Measurements from ENCODE around the gene TMEM132D. TPM values are rescaled to one million over a fixed set of nuclear protein-coding genes. Genes with fewer than 3 reads are reported as not detected.

TMEM132D gene
- total RNA-seq, 2 donors from 2014 or later: not detected

DNA sequence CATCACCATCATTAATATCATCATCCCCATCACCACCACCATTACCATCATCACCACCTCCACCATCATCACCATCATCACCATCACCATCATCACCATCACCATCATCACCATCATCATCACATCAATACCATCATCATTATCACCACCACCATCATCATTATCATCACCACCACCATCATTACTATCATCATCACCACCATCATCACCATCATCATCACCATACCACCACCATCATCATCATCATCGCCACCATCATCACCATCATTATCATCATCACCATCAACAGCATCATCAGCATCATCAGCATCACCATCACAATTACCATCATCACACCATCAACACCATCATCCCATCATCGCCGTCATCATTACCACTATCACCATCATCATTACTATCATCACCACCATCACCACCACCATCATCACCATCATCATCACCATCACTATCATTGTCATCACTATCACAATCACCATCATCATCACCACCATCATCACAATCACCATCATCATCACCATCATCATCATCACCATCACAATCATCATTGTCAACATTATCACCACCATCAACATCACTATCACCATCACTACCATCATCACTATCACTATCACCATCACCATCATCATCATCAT, 767.0 kb downstream of the TMEM132D start:
- Histone ChIP-seq H3K4me1 (no peaks in the 10 kb centered on the region), H3K27ac (no peak overlapping the region), H3K9me3 (no peaks in the 10 kb centered on the region), H3K27me3 (no peaks in the 10 kb centered on the region), H3K4me3 (no peak overlapping the region), H3K36me3 (no peaks in the 10 kb centered on the region)
- DNase-seq (ENCODE audit: low spot score): no peak
- TF ChIP-seq, protein P1, sequence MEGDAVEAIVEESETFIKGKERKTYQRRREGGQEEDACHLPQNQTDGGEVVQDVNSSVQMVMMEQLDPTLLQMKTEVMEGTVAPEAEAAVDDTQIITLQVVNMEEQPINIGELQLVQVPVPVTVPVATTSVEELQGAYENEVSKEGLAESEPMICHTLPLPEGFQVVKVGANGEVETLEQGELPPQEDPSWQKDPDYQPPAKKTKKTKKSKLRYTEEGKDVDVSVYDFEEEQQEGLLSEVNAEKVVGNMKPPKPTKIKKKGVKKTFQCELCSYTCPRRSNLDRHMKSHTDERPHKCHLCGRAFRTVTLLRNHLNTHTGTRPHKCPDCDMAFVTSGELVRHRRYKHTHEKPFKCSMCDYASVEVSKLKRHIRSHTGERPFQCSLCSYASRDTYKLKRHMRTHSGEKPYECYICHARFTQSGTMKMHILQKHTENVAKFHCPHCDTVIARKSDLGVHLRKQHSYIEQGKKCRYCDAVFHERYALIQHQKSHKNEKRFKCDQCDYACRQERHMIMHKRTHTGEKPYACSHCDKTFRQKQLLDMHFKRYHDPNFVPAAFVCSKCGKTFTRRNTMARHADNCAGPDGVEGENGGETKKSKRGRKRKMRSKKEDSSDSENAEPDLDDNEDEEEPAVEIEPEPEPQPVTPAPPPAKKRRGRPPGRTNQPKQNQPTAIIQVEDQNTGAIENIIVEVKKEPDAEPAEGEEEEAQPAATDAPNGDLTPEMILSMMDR (IDR thresholded peaks at IDR 0.05): no peak

DNA sequence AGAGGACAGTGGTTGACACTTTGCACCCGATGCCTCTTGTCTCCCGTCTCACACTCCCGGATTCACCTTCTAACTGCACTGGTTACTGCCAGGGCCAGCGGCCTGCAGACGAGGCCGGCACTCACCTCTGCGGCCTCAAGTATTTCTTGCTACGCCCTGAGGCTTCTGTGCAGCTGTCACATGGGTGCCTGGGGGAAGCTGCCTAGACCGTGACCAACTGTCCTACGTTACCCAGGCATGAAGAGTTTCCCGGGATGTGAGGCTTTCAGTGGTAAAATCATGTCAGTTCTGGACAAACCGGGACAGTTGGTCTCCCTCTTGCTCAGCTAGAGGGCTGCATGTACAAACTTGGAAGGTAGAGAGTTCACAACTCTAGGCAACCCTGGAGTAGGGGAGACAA, 776.1 kb downstream of the TMEM132D start:
- no peak for DNase-seq (ENCODE audit: low spot score)
- Histone ChIP-seq H3K27ac (no peak overlapping the region), H3K9me3 (no peaks in the 10 kb centered on the region), H3K27me3 (no peaks in the 10 kb centered on the region), H3K36me3 (no peaks in the 10 kb centered on the region), H3K4me1 (no peaks in the 10 kb centered on the region), H3K4me3 (no peak overlapping the region)
- TF ChIP-seq, protein P1 (IDR thresholded peaks at IDR 0.05): no peak

DNA sequence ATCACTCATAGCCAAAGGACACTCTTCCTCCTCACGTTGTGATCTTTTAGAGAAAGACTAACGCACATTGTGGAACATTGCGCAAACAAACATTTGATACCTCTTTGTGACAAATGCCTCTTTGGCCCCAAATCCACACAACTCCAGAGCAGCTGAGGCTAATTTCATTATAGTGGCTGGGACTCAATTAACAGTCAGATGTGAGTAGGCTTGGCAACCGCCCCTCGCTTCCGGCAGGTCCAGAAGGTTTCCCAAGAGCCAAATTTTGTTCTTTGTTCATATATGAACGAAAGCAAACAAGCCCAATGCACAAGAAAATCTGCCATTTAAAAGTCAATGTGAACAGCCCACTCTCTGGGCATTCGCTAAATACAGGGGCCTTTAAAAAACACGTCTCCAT, 776.6 kb downstream of the TMEM132D start:
- DNase-seq (ENCODE audit: low spot score): no peak
- H3K4me1 ChIP-seq: no peaks in the 10 kb centered on the region
- no peaks in the 10 kb centered on the region for H3K36me3 ChIP-seq
- TF ChIP-seq, protein P1 (IDR thresholded peaks at IDR 0.05): no peak
- no peaks in the 10 kb centered on the region for H3K9me3 ChIP-seq
- no peak overlapping the region for H3K4me3 ChIP-seq
- H3K27ac ChIP-seq: no peak overlapping the region
- H3K27me3 ChIP-seq: no peaks in the 10 kb centered on the region

DNA sequence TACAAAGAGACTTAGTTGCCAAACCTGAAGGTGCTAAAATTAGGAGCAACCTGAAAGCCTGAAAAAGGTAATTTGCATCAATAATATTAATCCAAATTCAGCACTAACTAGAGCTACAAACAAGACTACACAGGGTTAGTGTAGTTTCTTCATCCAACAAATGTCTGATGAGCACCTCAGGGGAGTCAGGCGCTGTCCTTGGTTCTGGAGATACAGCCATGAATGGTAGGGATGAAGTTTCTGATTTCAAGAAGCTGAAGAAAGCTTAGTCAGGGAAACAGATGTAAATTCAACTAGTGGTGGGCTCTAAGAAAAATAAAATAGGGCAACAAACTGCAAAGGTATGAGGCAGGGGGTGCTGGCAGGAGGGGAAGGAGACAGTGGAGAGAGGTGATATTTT, 784.3 kb downstream of the TMEM132D start:
- no peaks in the 10 kb centered on the region for H3K9me3 ChIP-seq
- H3K27me3 ChIP-seq: no peaks in the 10 kb centered on the region
- H3K27ac ChIP-seq: no peak overlapping the region
- TF ChIP-seq, protein P1 (IDR thresholded peaks at IDR 0.05): no peak
- no peak for DNase-seq (ENCODE audit: low spot score)
- H3K4me3 ChIP-seq: no peak overlapping the region
- no peaks in the 10 kb centered on the region for H3K36me3 ChIP-seq
- no peaks in the 10 kb centered on the region for H3K4me1 ChIP-seq

DNA sequence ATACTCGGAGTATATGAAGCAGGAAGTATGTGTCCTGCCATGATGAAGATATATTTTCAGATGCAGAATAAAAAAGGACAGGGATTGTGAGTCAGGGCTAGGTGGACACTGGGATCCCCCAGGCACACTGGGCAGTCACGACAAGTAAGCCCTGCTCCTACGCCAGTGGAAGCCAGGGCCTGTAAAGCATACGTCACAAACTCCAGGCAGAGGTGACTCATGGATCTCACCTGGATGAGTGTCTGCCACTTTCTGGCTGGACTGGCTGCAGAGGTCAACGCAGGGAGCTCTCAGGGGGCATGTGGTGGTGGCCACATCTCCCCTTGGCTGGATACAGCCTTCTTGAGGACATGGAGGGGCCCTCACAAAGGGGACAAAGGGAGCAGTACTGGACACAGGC, 788.3 kb downstream of the TMEM132D start:
- Histone ChIP-seq H3K36me3 (no peaks in the 10 kb centered on the region), H3K27me3 (no peaks in the 10 kb centered on the region), H3K4me1 (no peaks in the 10 kb centered on the region), H3K4me3 (no peak overlapping the region), H3K9me3 (peaks cover 0 to 8% of the 10 kb centered on the region in 2 donors), H3K27ac (no peak overlapping the region)
- TF ChIP-seq, protein P1 (IDR thresholded peaks at IDR 0.05): no peak
- DNase-seq (ENCODE audit: low spot score): no peak

DNA sequence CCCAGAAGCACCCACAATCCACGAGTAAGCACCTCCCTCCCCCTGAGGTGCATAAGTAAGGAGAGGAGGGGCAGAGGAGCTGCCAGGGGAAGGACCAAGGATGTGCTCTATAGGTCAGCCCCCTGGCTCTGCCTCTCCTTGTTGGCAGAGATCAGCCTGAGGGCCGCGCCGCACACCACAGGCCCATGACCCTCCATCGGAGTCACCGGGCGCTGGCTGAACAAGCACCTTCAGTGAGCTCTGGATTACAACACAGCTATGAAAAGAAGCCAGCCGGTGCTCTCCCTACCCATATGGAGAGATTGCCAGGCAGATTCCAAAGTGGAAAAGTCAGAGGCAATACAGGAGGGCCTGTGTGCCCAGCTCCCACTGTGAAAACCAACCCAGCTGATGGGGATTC, 793.2 kb downstream of the TMEM132D start:
- TF ChIP-seq, protein P1 (IDR thresholded peaks at IDR 0.05): no peak
- Histone ChIP-seq H3K36me3 (no peaks in the 10 kb centered on the region), H3K4me3 (no peak overlapping the region), H3K27me3 (no peaks in the 10 kb centered on the region), H3K4me1 (no peaks in the 10 kb centered on the region), H3K9me3 (peaks cover 0 to 12% of the 10 kb centered on the region in 2 donors), H3K27ac (no peak overlapping the region)
- no peak for DNase-seq (ENCODE audit: low spot score)
